Activated T-helper 1 cell treated with anti-CD3 and anti-CD28 coated beads, Interleukin-2, amount 50 U/mL, for 16 hours (primary cell): Measurements from ENCODE around the gene SLC6A3.
A peak's percentile ranks its signal among the peaks of the same experiment; 100 is the strongest.

ENCODE experiments used
- DNase-seq, 2 donors: peaks; one replicate each; pipeline ENCODE4 v3.0.0-alpha.2; 2020; ENCODE audit warnings: low read depth in 1 of 2, low spot score in 1 of 2

SLC6A3 gene

DNA sequence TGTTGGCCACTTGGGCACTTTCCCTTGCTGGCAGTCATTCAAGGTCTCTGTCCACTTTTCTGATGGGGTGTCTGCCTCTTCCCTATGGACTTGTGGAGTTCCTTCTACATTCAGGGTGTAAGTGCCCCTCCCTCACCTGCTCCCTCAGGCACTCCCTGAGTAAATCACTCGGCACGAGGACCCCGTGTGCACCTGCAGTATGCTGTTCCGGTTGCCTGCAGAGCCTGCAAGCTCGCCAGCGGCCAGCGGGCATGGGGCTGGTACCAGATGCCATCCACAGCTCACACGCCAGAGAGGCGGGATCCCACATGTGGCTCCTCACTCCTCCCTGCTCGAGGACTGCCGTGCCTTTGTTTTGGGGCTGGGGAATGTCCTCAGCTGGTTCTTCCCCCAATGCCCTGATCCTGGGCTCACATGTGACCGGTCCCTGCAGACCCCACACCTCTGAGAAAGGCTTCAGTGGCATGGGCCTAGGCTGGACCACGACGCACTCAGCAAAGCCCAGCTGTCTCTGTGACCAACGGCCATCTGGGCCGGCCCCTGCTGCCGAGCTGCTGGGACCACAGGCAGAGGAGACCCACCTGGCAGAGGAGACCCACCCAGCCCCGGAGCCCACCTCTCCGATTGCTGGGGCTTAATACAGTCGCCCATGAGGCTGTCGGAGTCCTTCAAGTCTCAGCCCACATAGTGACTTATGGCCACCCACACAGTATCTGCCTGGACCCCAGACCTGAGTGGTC, 54.2 kb downstream of the SLC6A3 start:
- no peak for DNase-seq

DNA sequence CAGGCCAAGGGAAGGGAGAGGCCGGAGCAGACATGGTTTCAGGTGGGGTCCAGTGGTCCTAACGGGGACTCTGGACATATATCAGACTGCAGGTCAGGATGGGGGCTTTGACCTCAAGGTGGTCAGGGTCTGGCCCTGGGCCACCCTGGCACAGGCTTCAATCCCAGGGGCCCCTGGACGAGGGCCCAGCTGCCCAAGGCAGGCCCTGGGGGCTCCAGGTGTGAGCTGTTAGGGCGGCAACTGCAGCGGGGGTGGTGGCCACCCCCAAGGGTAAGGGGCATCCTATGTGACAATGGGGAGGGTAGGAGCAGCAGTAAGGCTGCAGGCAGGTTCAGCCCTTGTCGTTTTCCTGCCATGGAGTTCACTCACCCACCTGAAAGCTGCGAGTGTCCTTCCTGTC, 54.9 kb downstream of the SLC6A3 start:
- no peak for DNase-seq

GRCh38 chr5:1388383-1388967, 56.8 kb downstream of the SLC6A3 start:
- DNase-seq: no peak

DNA sequence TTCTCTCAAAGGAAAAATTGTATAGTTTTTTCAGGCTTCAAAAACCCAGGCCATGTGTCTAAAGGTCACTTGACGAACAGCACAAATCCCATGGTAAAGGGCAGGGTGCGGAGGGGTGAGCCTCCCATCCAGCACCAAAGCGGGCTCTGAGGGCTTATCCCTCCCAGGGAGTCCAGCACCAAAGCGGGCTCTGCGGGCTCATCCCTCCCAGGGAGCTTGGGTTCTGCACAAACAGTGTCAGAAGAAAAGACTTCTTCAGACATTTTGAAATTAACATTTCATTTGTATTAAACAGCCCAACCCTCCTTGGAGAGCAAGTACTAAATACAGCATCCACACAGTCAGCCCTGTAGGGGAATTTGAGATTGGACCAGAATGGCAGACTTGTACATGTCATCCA, 57.4 kb downstream of the SLC6A3 start:
- DNase-seq: no peak

- no peak for DNase-seq
Observed at GRCh38 chr5:1387059-1387755, 58.0 kb downstream of the SLC6A3 start.

- DNase-seq: peak; percentile 40 to 57
Observed at GRCh38 chr5:1386274-1386717, 58.9 kb downstream of the SLC6A3 start.

- DNase-seq: peak; percentile 63 to 85
Observed at GRCh38 chr5:1385395-1386273, 59.6 kb downstream of the SLC6A3 start.

- DNase-seq: no peak
Observed at GRCh38 chr5:1384521-1384920, 60.7 kb downstream of the SLC6A3 start.

- no peak for DNase-seq
Observed at GRCh38 chr5:1383886-1384401, 61.3 kb downstream of the SLC6A3 start.

- DNase-seq: no peak
Observed at GRCh38 chr5:1383344-1383743, 61.9 kb downstream of the SLC6A3 start.

DNA sequence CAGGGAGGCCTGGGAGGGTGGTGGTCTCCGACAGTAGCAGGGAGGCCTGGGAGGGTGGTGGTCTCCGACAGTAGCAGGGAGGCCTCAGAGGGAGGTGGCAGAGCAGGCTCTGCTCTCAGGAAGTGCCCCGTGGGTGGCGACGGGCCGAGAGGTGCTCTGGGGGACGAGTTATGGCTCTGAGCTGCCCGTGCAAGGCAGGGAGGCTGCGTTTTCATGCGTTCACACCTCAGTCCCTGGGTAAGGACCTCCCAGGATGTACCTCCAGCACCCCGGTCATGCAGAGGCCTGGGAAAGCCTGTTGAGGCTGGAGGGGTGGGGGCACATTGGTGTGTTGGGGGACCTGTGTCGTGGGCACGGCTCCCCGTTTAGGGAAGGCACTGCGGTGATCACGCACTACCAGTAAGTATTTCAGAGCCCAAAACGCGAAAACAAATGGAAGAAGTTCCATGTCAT, 63.0 kb downstream of the SLC6A3 start:
- no peak for DNase-seq

GRCh38 chr5:1381370-1382247, 63.6 kb downstream of the SLC6A3 start:
- no peak for DNase-seq

DNA sequence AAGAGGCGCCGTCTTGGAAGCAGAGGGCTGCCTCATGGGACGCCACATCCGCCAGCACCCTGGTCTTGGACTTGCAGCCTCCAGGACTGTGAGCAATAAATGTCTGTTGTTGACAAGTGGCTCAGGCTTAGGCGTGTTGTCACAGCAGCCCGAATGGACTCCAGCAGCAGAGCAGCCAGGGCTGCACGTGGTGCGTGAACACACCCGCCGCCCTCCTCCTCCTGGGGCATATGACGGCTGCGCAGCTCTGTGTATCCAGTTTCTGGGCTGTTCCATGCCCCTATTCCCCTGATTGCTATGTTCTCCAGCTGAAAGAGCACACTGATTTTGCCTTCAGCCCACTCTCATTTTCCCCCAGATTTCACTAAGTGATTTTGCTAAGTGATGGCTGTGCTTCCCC, 64.3 kb downstream of the SLC6A3 start:
- no peak for DNase-seq

DNA sequence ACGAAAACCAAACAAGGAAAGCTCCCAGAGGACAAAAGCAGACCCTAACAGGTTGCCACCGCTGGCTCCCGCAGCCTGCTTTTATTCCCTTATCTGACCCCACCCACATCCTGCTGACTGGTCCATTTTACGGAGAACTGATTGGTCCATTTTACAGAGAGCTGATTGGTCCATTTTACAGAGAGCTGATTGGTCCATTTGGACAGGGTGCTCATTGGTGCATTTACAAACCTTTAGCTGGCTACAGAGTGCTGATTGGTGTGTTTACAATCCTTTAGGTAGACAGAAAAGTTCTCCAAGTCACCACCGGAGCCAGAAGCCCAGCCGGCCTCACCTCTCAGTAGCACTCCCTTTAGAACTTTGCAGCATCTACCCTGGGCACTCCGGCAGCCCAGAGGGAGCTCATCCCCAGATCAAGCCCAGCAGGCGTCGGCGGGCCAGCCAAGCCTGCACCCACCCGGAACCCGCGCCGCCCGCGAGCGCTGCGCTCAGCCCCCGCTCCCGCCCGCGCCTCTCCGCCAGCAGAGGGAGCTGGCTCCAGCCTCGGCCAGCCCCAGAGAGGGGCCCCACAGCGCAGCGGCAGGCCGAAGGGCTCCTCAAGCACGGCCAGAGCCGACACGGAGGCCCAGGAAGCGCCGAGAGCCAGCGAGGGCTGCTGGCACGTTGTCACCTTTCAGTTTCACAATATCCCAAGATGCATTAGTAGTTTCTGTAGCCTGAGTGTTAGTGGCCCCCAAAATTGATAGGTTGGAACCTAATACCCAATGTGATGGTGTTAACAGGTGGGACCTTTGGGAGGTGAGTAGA, 65.0 kb downstream of the SLC6A3 start:
- peak; percentile 14 to 31 for DNase-seq

- no peak for DNase-seq
Observed at GRCh38 chr5:1378866-1379659, 66.2 kb downstream of the SLC6A3 start.

DNA sequence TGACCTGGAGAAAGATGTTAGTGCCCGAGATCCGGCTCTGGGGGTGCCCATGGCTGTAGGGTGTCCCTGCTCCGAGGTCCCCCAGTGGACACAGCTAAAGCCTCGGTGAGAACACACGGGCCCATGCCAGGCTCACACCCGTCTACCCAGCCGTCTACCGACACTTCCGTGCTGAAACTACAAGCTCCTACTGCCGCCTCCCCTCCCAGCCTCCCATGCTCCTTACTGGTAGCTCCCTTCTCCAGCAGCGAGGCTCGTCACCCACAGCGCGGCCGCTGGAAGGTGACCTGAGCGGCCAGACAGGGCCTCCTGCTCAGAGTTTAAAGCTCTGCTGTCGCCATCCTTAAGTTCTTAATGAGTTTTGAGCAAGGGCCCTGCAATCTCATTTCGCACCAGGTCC, 67.1 kb downstream of the SLC6A3 start:
- DNase-seq: no peak

DNA sequence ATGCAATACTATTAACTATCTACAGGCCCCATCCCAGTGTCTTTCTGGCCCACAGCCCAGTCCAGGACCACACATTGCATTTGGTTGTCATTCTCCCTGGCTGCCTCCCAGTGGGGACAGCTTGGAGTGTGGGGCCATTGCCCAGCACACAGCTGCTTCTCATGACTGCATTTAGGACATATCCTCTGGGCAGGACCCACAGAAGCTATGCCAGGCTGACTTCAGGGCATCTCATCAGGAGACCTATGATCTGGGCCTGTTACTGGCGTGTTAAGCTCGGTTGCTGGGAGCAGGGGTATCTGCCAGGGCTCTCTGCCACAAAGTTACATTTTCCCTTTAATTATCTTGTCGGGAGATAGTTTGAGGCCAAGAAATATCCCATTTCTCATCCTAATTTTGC, 68.3 kb downstream of the SLC6A3 start:
- no peak for DNase-seq
